Measurements from ENCODE around the gene FRS3. TPM values are rescaled to one million over a fixed set of nuclear protein-coding genes. Genes with fewer than 3 reads are reported as not detected.
A peak's percentile ranks its signal among the peaks of the same experiment; 100 is the strongest.

The FRS3 gene
- total and polyA plus RNA-seq, 9 of the 15 experiments (the other 6 are each of a cell fraction or from before 2014, with no cell fraction given): 0.03 to 3.7 (median 1.6) TPM

- ChIA-PET CTCF (ENCODE audit: low intra/inter-chr PET ratio) (interaction anchor here (2.2 to 2.6 kb wide), 2 partner anchors 39 to 43 kb away, joined by 13 to 19 read pairs; partner anchors contain the start of gene FRS3), POLR2A (no interaction called here)
- Histone ChIP-seq H3K9ac (ENCODE audit: insufficient read depth in 1 of 2, low read depth in 2 of 2, low read length in 2 of 2) (peak overlapping the region in 1 of 2 experiments; percentile 14; a peak in 1 of 4 replicates), H2AFZ (ENCODE audit: low read depth, low read length) (peak overlapping the region; percentile 90), H3K79me2 (ENCODE audit: control insufficient read depth, insufficient read depth, low read length) (no peaks in the 10 kb centered on the region), H4K20me1 (replicated peaks; ENCODE audit: control insufficient read depth, insufficient read depth, low read length) (no peaks in the 10 kb centered on the region; the same call in none of the 2 replicates), H3K4me3 (no peak overlapping the region), H3K27ac (ENCODE audit: extremely low read depth, low read depth, low read length) (no peak overlapping the region), H3K9me1 (ENCODE audit: control insufficient read depth, insufficient read depth, low read length) (no peaks in the 10 kb centered on the region), H3K4me1 (replicated peaks in 1 of 2; ENCODE audit: control insufficient read depth in 2 of 2, insufficient read depth in 2 of 2, low read length in 2 of 2) (peaks cover 5 to 29% of the 10 kb centered on the region in 2 experiments), H3K36me3 (ENCODE audit: control insufficient read depth, insufficient read depth, low read length) (no peaks in the 10 kb centered on the region), H3K4me2 (ENCODE audit: insufficient read depth, low read length) (peak overlapping the region; percentile 85), H3K9me3 (replicated peaks; ENCODE audit: control insufficient read depth, insufficient read depth, low read depth, low read length) (no peaks in the 10 kb centered on the region), H3K27me3 (ENCODE audit: control insufficient read depth in 2 of 2, insufficient read depth in 2 of 2, low read length in 2 of 2) (peaks cover 13 to 34% of the 10 kb centered on the region in 2 experiments; a peak in 3 of 5 replicates)
- ATAC-seq: peak; percentile 37
- intact Hi-C loops (cut with micrococcal nuclease) (no loop called here), in situ Hi-C loops (cut with MboI) (loop anchor here (5.0 kb wide), 1 partner anchor 36 kb away; no protein-coding TSS in a partner anchor)
- no TSS peak for BruUV-seq (replicated peaks)
- TF ChIP-seq HMG20B (CRISPR knock-in tag; IDR thresholded peaks at IDR 0.05): no peak
- no peak for TF ChIP-seq PCBP2 (IDR thresholded peaks at IDR 0.05; ENCODE audit: low read depth, low read length, poor library complexity, severe bottlenecking)
- no peak for TF ChIP-seq ATF3 (IDR thresholded peaks at IDR 0.05)
- no peak for TF ChIP-seq ATF3 (CRISPR knock-in tag; conservative IDR thresholded peaks at IDR 0.05)
- peak; percentile 12; the same call in 1 of the 2 replicates for TF ChIP-seq ZNF395 (CRISPR knock-in tag; IDR thresholded peaks at IDR 0.05)
- no peak for TF ChIP-seq TRIM24 (IDR thresholded peaks at IDR 0.05)
- no peak for TF ChIP-seq MLX (CRISPR knock-in tag; conservative IDR thresholded peaks at IDR 0.05)
- TF ChIP-seq HDAC1 (IDR thresholded peaks at IDR 0.05): 0 out of 4 replicates have a peak, but pooled peaks of 1 of the 2 experiments have one; percentile 23
- TF ChIP-seq BRCA1 (IDR thresholded peaks at IDR 0.05): no peak
- TF ChIP-seq BRCA1 (CRISPR knock-in tag; IDR thresholded peaks at IDR 0.05): no peak
- 30% methylated on average over 2 of the region's 6 CpGs for WGBS (ENCODE audit: insufficient coverage, low coverage, missing lambda C conversion rate)
- DNase-seq (ENCODE audit: extremely low read depth in 1 of 4, low spot score in 3 of 4): peak; percentile 46 to 55 (median 52)
- peak; percentile 52 for FAIRE-seq
Observed at GRCh38 chr6:41736186-41736733, 43.4 kb downstream of the FRS3 start.

Data from K562 (cell line).